Psoas muscle (tissue), 8 donors: ENCODE results near the gene MAGEL2. TPM values are rescaled to one million over a fixed set of nuclear protein-coding genes. Genes with fewer than 3 reads are reported as not detected.

Source experiments
- ATAC-seq, 4 donors: fragments of 200-7000 bp; cut with Tn5 transposase; one replicate each; pipeline ENCODE4 v1.9.1; 2020; ENCODE audit warnings: moderate library complexity in 3 of 4, mild to moderate bottlenecking in 2 of 4
- DNase-seq, 2 donors: peaks; one replicate each; pipeline ENCODE4 v3.0.0-alpha.2; 2020
- H3K27ac ChIP-seq: fragments of 200-600 bp; one replicate; pipeline ENCODE4 v1.8.0; 2022
- H3K27me3 ChIP-seq, 3 donors: fragments of 200-600 bp in 1 of 3; one replicate each; pipeline versions ENCODE4 v1.6.1 to v1.8.0; 2013 to 2022; ENCODE audit warnings: low read length in 2 of 3, mild to moderate bottlenecking in 2 of 3, moderate library complexity in 1 of 3; ENCODE audit not compliant: insufficient read depth in 3 of 3
- H3K36me3 ChIP-seq, 2 donors: fragments of 200-600 bp in 1 of 2; one replicate each; pipeline versions ENCODE4 v1.6.1 to v1.8.0; 2013 to 2022; ENCODE audit warnings: low read depth in 1 of 2, mild to moderate bottlenecking in 1 of 2, moderate library complexity in 1 of 2; ENCODE audit not compliant: insufficient read depth in 1 of 2
- H3K4me1 ChIP-seq: fragments of 200-600 bp; one replicate; pipeline ENCODE4 v1.8.0; 2022
- H3K4me3 ChIP-seq: fragments of 200-600 bp; one replicate; pipeline ENCODE4 v1.8.0; 2022; ENCODE audit warnings: mild to moderate bottlenecking
- H3K9me3 ChIP-seq: fragments of 200-600 bp; one replicate; pipeline ENCODE4 v1.8.0; 2022
- CTCF ChIP-seq: fragments of 200-600 bp; IDR thresholded peaks from one replicate; pipeline ENCODE4 v1.8.0; 2022; ENCODE audit warnings: antibody characterized with exemption
- WGBS, 3 donors: extraction: QIAGEN DNeasy Blood & Tissue Kit; methylation state at CpG; one replicate each; pipeline versions ENCODE4 v1.1.6 to v1.1.7; 2013; 5-methylcytosine and 5-hydroxymethylcytosine counted together
- intact Hi-C, 2 donors: fragments of 100-400 bp; cut with DNase I; formaldehyde crosslinking; loops; one replicate each; pipeline versions ENCODE4 v1.11.0 to v1.14.2; 2022
- polyA plus RNA-seq, 3 donors: library from polyadenylated mRNA; stranded (reverse); fragments of 200-250 nt; gene quantifications; one replicate each; pipeline ENCODE4 v1.2.3, GENCODE V29; 2013
- total RNA-seq, 4 donors: library from RNA; stranded (reverse); fragmentation: NEBNext Ultra II Directional in 2 of 4; extraction: Animal tissue kit (Norgen Biotek cat#: 25700) in 2 of 4; gene quantifications; one replicate each; pipeline versions ENCODE4 v1.2.1 to v1.2.4, GENCODE V29; 2021 to 2023
- donor health status: healthy with polysubstance abuse.
- donor health status: DM: no; HTN: no; CAD: no; lungs with moderate emphysema.
- donor health status: Bipolar disorder and iron deficiency.
- donor health status: healthy.
- donor health status: DM: yes; HTN: yes; CAD: no.
- donor health status: DM: no; HTN: no; CAD: no.
- donor health status: DM: no; HTN: no; CAD: no.
- donor health status: DM: yes; HTN: yes; CAD: no.

Gene MAGEL2
- total and polyA plus RNA-seq, 7 donors, result 0.01 to 0.19 (median 0.05) TPM; not detected in 1

GRCh38 chr15:23629234-23629805 lies 18.3 kb downstream of the MAGEL2 start:
- Histone ChIP-seq H3K4me1 (no peaks in the 10 kb centered on the region), H3K4me3 (no peak overlapping the region), H3K36me3 (no peaks in the 10 kb centered on the region), H3K27ac (no peak overlapping the region), H3K27me3 (peaks cover 0 to 3% (median 0%) of the 10 kb centered on the region in 3 donors), H3K9me3 (no peaks in the 10 kb centered on the region)
- WGBS, 3 donors, result 15 to 22% (median 20%) methylated on average over 4 of the region's 4 CpGs
- DNase-seq, result no peak
- no peak for ATAC-seq
- peak; percentile 27 for TF ChIP-seq CTCF
- intact Hi-C loops, result no loop called here

GRCh38 chr15:23628612-23629233 lies 18.9 kb downstream of the MAGEL2 start:
- no peaks in the 10 kb centered on the region for H3K4me1 ChIP-seq
- H3K27me3 ChIP-seq, result peaks cover 0 to 3% (median 0%) of the 10 kb centered on the region in 3 donors
- intact Hi-C loops, result no loop called here
- no peaks in the 10 kb centered on the region for H3K9me3 ChIP-seq
- no peak for TF ChIP-seq CTCF
- no peak overlapping the region for H3K4me3 ChIP-seq
- DNase-seq (no peak), ATAC-seq (no peak)
- WGBS, 3 donors, result 44 to 48% (median 48%) methylated on average over 13 of the region's 13 CpGs
- H3K27ac ChIP-seq, result no peak overlapping the region
- H3K36me3 ChIP-seq, result no peaks in the 10 kb centered on the region

- H3K4me1 ChIP-seq, result no peaks in the 10 kb centered on the region
- intact Hi-C loops, result no loop called here
- no peaks in the 10 kb centered on the region for H3K36me3 ChIP-seq
- no peaks in the 10 kb centered on the region for H3K27me3 ChIP-seq
- DNase-seq (no peak), ATAC-seq (no peak)
- H3K27ac ChIP-seq, result no peak overlapping the region
- 51 to 57% (median 54%) methylated on average over 10 of the region's 10 CpGs for WGBS, 3 donors
- no peak for TF ChIP-seq CTCF
- no peaks in the 10 kb centered on the region for H3K9me3 ChIP-seq
- H3K4me3 ChIP-seq, result no peak overlapping the region
Observed at GRCh38 chr15:23616536-23616935, 31.1 kb downstream of the MAGEL2 start.

- Histone ChIP-seq H3K27me3 (no peaks in the 10 kb centered on the region), H3K27ac (no peak overlapping the region), H3K36me3 (no peaks in the 10 kb centered on the region), H3K4me3 (no peak overlapping the region), H3K9me3 (no peaks in the 10 kb centered on the region), H3K4me1 (no peaks in the 10 kb centered on the region)
- TF ChIP-seq CTCF, result no peak
- intact Hi-C loops, result no loop called here
- WGBS, 3 donors, result 80 to 88% (median 86%) methylated on average over 2 of the region's 2 CpGs
- no peak for ATAC-seq
- no peak for DNase-seq
Observed at GRCh38 chr15:23606226-23606625, 41.4 kb downstream of the MAGEL2 start.

- Histone ChIP-seq H3K27ac (no peak overlapping the region), H3K9me3 (no peaks in the 10 kb centered on the region), H3K4me3 (no peak overlapping the region), H3K36me3 (no peaks in the 10 kb centered on the region), H3K27me3 (no peaks in the 10 kb centered on the region), H3K4me1 (no peaks in the 10 kb centered on the region)
- no peak for TF ChIP-seq CTCF
- DNase-seq (no peak), ATAC-seq (no peak)
- WGBS, 3 donors, result 93 to 97% (median 96%) methylated on average over 6 of the region's 6 CpGs
- intact Hi-C loops, result no loop called here
Observed at GRCh38 chr15:23602124-23602523, 45.5 kb downstream of the MAGEL2 start.
